CD8-positive, alpha-beta memory T cell (primary cell): ENCODE results near the gene RRAS2. TPM values are rescaled to one million over a fixed set of nuclear protein-coding genes. Genes with fewer than 3 reads are reported as not detected.
A peak's percentile ranks its signal among the peaks of the same experiment; 100 is the strongest.

Source experiments
- CTCF ChIA-PET: fragments of 350-600 bp; sonication (Branson Sonifier 250); formaldehyde crosslinking; loops from one replicate; lab custom pipeline; 2021; ENCODE audit warnings: antibody characterized with exemption; lab: Charles Lee
- POLR2A ChIA-PET: fragments of 350-600 bp; sonication (Branson Sonifier 250); formaldehyde crosslinking; loops from one replicate; lab custom pipeline; 2021; ENCODE audit warnings: antibody characterized with exemption; lab: Charles Lee
- DNase-seq, 5 donors: peaks; one replicate each; pipeline versions ENCODE4 v3.0.0 to v3.0.0-alpha.2; 2020 to 2022; ENCODE audit warnings: mixed read lengths in 1 of 5
- H3K27ac ChIP-seq: one replicate; pipeline ENCODE4 v1.7.0; 2013; ENCODE audit warnings: low read depth, mild to moderate bottlenecking, low read length, moderate library complexity
- H3K27me3 ChIP-seq: 2 replicates; pipeline ENCODE4 v1.7.0; 2013; ENCODE audit warnings: low read length, mild to moderate bottlenecking; ENCODE audit not compliant: insufficient read depth, poor library complexity, severe bottlenecking
- H3K36me3 ChIP-seq: 2 replicates; pipeline ENCODE4 v1.7.0; 2013; ENCODE audit warnings: mild to moderate bottlenecking, low read length, moderate library complexity; ENCODE audit not compliant: insufficient read depth
- H3K4me1 ChIP-seq: 2 replicates; pipeline ENCODE4 v1.7.0; 2013; ENCODE audit warnings: mild to moderate bottlenecking, low read length, moderate library complexity; ENCODE audit not compliant: insufficient read depth
- H3K4me3 ChIP-seq: 2 replicates; pipeline ENCODE4 v1.7.0; 2013; ENCODE audit warnings: mild to moderate bottlenecking, low read length
- H3K9me3 ChIP-seq: 2 replicates; pipeline ENCODE4 v1.7.0; 2013; ENCODE audit warnings: mild to moderate bottlenecking, low read length
- H3K27ac Mint-ChIP-seq, 8 donors: one replicate each; pipeline ENCODE4 v1.8.0; 2020 to 2021; ENCODE audit warnings: mixed read lengths in 8 of 8, mild to moderate bottlenecking in 6 of 8, inconsistent platforms in 3 of 8, moderate library complexity in 3 of 8
- H3K27me3 Mint-ChIP-seq, 2 donors: one replicate each; pipeline ENCODE4 v1.8.0; 2020 to 2021; ENCODE audit warnings: mixed read lengths in 2 of 2, mild to moderate bottlenecking in 1 of 2, moderate library complexity in 1 of 2
- H3K36me3 Mint-ChIP-seq, 3 donors: one replicate each; pipeline ENCODE4 v1.8.0; 2020 to 2021; ENCODE audit warnings: mixed read lengths in 3 of 3, inconsistent platforms in 1 of 3, mild to moderate bottlenecking in 1 of 3
- H3K4me1 Mint-ChIP-seq, 3 donors: one replicate each; pipeline ENCODE4 v1.8.0; 2020 to 2021; ENCODE audit warnings: mixed read lengths in 3 of 3, inconsistent platforms in 1 of 3, mild to moderate bottlenecking in 1 of 3
- H3K4me3 Mint-ChIP-seq, 7 donors: one replicate each; pipeline ENCODE4 v1.8.0; 2020 to 2021; ENCODE audit warnings: mixed read lengths in 7 of 7, mild to moderate bottlenecking in 6 of 7, moderate library complexity in 4 of 7, inconsistent platforms in 2 of 7
- H3K9me3 Mint-ChIP-seq, 5 donors: one replicate each; pipeline ENCODE4 v1.8.0; 2020 to 2022; ENCODE audit warnings: mixed read lengths in 5 of 5, mild to moderate bottlenecking in 3 of 5, moderate library complexity in 2 of 5, inconsistent platforms in 1 of 5
- polyA plus RNA-seq: library from polyadenylated mRNA; unstranded; fragments of 300-500 nt; fragmentation: Illumina TruSeq; gene quantifications from one replicate; pipeline ENCODE4 v1.2.3, GENCODE V29; 2021
- total RNA-seq, 2 experiments: library from RNA; stranded (reverse); gene quantifications; one replicate each; pipeline ENCODE4 v1.2.3, GENCODE V29; 2021

Gene RRAS2
- total and polyA plus RNA-seq, 3 experiments from 2014 or later: 52.6 to 72.6 (median 70.1) TPM

DNA sequence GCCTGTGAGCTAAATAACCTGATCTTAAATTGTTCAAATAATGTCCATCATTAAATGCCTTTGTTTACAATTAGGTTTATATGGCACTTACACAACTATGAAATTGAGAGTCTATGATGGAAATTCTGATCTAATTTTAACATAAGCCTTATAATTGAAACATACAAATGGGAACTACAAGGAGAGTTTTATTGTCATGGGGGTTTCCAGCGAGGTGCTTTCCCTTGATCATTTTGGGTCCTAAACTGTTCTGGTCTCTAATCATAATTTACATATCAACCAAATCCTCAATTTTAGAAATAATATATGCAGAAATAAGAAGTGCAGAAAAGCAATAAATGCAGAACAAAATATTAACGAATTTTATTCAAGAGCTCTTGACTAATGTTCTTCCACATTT lies 44.9 kb downstream of the RRAS2 start:
- Mint-ChIP-seq H3K4me1 (peaks cover 61 to 67% (median 66%) of the 10 kb centered on the region in 3 donors), H3K27ac (no peak overlapping the region), H3K27me3 (no peaks in the 10 kb centered on the region), H3K36me3 (peaks cover 0 to 2% (median 0%) of the 10 kb centered on the region in 3 donors), H3K9me3 (no peaks in the 10 kb centered on the region), H3K4me3 (no peak overlapping the region)
- no peaks in the 10 kb centered on the region for H3K36me3 ChIP-seq
- CTCF ChIA-PET: interaction anchor here (1.4 kb wide), 1 partner anchor 13 kb away, joined by 5 read pairs; no protein-coding TSS in a partner anchor
- no peak overlapping the region for H3K27ac ChIP-seq
- POLR2A ChIA-PET: no interaction called here
- H3K27me3 ChIP-seq: no peaks in the 10 kb centered on the region
- no peaks in the 10 kb centered on the region for H3K9me3 ChIP-seq
- peaks cover 28% of the 10 kb centered on the region for H3K4me1 ChIP-seq
- no peak for DNase-seq
- no peak overlapping the region for H3K4me3 ChIP-seq

DNA sequence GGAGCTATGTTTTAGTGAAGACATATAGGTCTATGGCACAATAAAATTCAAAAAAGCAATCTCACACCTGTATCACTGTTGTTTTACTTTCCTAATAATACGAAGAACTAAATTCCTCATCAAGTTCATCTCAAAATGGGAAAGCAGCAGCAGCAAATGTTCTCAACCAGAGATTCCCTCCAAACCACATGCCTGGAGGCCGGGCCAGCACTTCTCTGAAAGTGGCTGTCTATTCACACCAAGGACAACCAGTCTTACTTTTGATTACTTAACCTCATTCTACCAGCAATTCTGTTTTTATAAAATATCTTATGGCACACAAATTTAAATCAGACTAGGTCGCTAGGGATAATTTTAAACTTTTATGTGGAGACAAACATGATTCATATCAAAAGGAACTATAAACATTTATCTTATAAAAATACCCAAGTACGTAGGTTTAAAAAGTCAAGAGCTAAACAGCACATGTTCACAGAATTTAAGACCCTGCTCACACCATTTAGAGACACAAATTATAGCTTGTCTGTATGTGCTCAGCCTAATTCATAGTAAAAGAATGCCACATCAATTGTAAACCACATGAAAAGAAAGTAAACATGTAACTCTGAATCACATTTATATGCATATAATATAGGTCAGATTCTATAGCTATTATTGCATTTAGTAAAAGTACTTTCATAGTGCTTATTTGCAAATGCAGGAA lies 46.1 kb downstream of the RRAS2 start:
- Histone ChIP-seq H3K27ac (no peak overlapping the region), H3K36me3 (no peaks in the 10 kb centered on the region), H3K4me3 (no peak overlapping the region), H3K27me3 (no peaks in the 10 kb centered on the region), H3K9me3 (no peaks in the 10 kb centered on the region), H3K4me1 (peaks cover 30% of the 10 kb centered on the region)
- ChIA-PET POLR2A (interaction anchor here (0.6 kb wide), 1 partner anchor 11 kb away, joined by 4 read pairs; no protein-coding TSS in a partner anchor), CTCF (interaction anchor here (0.8 to 2.8 kb wide), 5 partner anchors 11 to 142 kb away, joined by 3 to 6 read pairs (median 4); no protein-coding TSS in a partner anchor)
- H3K36me3 Mint-ChIP-seq: peaks cover 0 to 2% (median 0%) of the 10 kb centered on the region in 3 donors
- peak overlapping the region in 3 of 8 donors; percentile 1 to 78 (median 20) for H3K27ac Mint-ChIP-seq
- no peak for DNase-seq
- peak overlapping the region in 5 of 7 donors; percentile 1 to 52 (median 14) for H3K4me3 Mint-ChIP-seq
- H3K27me3 Mint-ChIP-seq: no peaks in the 10 kb centered on the region
- H3K9me3 Mint-ChIP-seq: no peaks in the 10 kb centered on the region
- H3K4me1 Mint-ChIP-seq: peaks cover 49 to 55% (median 54%) of the 10 kb centered on the region in 3 donors

DNA sequence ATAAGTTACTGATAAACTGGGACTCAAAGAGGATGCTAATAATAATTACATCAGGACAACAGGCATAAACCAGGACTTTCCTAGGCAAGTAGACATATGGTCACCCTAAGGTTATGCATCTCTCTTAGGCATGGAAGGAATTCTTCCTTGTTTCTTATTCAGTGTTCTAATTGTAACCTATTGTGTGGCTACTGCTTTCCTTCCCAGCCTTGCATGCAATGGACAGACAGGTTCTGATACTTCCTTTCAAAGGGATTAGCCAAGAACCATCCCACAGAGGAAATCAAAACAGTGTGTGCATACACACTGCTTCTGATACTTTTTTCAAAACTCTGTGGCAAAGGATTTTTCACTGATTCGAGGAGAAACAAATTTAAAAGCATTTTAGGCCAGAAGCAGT lies 48.3 kb downstream of the RRAS2 start:
- ChIA-PET POLR2A (no interaction called here), CTCF (interaction anchor here (2.0 kb wide), 1 partner anchor 10 kb away, joined by 4 read pairs; no protein-coding TSS in a partner anchor)
- Histone ChIP-seq H3K4me1 (peaks cover 30% of the 10 kb centered on the region), H3K27me3 (no peaks in the 10 kb centered on the region), H3K27ac (no peak overlapping the region), H3K36me3 (no peaks in the 10 kb centered on the region), H3K4me3 (no peak overlapping the region), H3K9me3 (no peaks in the 10 kb centered on the region)
- Mint-ChIP-seq H3K4me3 (no peak overlapping the region), H3K27me3 (no peaks in the 10 kb centered on the region), H3K36me3 (peaks cover 0 to 2% (median 0%) of the 10 kb centered on the region in 3 donors), H3K9me3 (no peaks in the 10 kb centered on the region), H3K27ac (no peak overlapping the region), H3K4me1 (peaks cover 39 to 40% (median 39%) of the 10 kb centered on the region in 3 donors)
- DNase-seq: no peak

DNA sequence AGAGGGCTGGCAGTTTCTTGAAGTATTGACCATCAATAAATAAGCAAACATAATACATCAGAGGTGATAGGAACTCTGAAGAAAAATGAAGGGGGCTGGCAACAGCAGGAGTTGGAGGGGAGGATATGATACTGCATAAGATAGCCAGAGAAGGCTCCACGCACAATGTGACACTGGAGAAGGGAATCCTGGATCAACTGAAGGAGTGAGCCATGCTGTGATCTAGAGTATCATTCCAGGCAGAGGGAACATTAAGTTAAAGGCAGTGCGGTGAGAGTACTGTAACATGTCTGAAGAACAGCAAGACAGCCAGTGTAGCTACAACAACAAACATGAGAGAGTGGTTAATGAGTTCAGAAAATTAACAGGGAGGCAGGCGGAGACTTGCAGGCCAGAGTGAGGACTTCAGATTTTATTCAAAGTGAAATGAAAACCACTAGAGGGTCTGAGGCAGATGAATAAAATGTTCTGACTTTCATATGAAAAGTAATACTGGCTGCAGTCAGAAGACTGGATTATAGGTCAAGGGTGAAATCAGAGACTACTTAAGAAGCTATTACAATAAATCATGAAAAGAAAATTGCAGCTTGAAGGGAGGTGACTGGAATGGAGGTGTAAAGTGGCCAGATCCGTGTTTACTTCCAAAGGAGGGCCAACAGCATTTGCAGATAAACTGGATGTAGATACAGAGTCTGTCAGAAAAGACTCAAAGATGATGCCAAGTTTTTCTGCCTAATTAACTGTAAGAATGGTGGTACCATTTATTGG lies 49.4 kb downstream of the RRAS2 start:
- no peaks in the 10 kb centered on the region for H3K36me3 Mint-ChIP-seq
- peaks cover 35 to 38% (median 36%) of the 10 kb centered on the region in 3 donors for H3K4me1 Mint-ChIP-seq
- Histone ChIP-seq H3K27me3 (no peaks in the 10 kb centered on the region), H3K9me3 (no peaks in the 10 kb centered on the region), H3K4me3 (no peak overlapping the region), H3K4me1 (peaks cover 30% of the 10 kb centered on the region), H3K36me3 (no peaks in the 10 kb centered on the region), H3K27ac (no peak overlapping the region)
- ChIA-PET POLR2A (no interaction called here), CTCF (interaction anchor here (2.2 to 12.8 kb wide), 2 partner anchors 9 to 146 kb away, joined by 17 to 159 read pairs; no protein-coding TSS in a partner anchor)
- H3K27me3 Mint-ChIP-seq: no peaks in the 10 kb centered on the region
- DNase-seq: no peak
- H3K4me3 Mint-ChIP-seq: no peak overlapping the region
- H3K27ac Mint-ChIP-seq: no peak overlapping the region
- H3K9me3 Mint-ChIP-seq: no peaks in the 10 kb centered on the region

DNA sequence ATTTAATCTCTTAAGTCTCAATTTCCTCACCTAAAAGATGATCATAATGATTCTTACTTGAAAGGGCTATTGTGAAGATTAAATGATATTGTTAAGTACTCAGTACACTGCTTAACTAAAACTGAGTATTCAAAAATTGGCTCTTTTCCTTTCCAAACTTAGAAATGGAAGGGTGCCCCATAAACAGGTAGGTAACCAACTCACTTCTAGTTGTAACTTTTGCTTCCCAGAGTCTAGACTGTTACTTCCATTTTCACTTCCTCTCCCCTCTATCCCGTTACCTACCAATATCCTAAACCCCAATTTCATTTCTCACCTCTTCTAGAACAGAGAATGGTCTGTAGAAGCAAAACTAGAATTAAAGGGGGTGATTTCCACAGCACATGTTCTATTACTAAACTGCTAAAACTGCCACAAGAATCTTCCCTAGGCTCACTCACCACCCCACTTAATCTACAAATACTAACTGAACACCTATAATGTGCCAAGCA lies 50.0 kb downstream of the RRAS2 start:
- ChIA-PET CTCF (interaction anchor here (0.6 to 12.8 kb wide), 8 partner anchors 10 to 583 kb away, joined by 3 to 159 read pairs (median 4); partner anchors contain the start of gene CYP2R1), POLR2A (interaction anchor here (0.9 kb wide), 1 partner anchor 146 kb away, joined by 4 read pairs; no protein-coding TSS in a partner anchor)
- Histone ChIP-seq H3K27me3 (no peaks in the 10 kb centered on the region), H3K4me1 (peaks cover 26% of the 10 kb centered on the region), H3K36me3 (no peaks in the 10 kb centered on the region), H3K4me3 (no peak overlapping the region), H3K9me3 (no peaks in the 10 kb centered on the region), H3K27ac (no peak overlapping the region)
- Mint-ChIP-seq H3K27me3 (no peaks in the 10 kb centered on the region), H3K27ac (no peak overlapping the region), H3K4me3 (no peak overlapping the region), H3K4me1 (peaks cover 34 to 39% (median 37%) of the 10 kb centered on the region in 3 donors), H3K36me3 (no peaks in the 10 kb centered on the region), H3K9me3 (no peaks in the 10 kb centered on the region)
- no peak for DNase-seq

DNA sequence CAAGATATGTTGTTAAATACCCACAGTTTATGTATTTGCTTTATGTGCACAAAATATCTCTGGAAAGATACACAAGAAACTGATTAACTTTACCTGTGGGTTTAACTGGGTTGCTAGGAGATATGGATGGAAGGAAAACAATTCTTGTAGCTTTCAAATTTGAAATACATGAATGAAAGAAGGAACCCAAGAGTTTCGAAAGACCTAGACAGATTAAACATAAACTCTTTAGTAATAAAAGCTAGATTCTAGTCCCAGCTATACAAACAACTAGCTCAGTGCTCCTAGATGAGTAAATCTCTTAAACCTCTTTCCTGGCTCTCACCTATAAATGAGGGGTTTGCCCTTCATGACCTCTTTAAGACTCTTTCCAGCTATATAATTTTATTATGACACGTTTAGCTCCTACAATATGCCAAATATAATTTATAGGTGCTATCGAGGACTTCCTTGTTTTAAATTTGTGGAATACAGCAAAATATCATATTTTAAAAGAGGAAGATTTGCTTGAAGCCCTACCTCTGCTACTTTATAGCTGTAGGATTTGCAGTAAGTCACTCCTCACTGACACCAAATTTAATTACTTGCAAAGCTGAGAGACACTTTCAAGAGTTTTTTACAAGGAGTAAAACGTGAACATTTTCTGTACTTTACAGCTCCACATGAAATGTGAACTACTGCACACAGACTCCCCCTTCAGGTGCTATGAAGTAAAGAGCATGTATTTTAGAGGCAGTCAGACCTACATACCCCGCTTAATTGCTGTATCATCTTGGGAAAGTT lies 50.7 kb downstream of the RRAS2 start:
- H3K4me1 ChIP-seq: peaks cover 20% of the 10 kb centered on the region
- peaks cover 35 to 39% (median 37%) of the 10 kb centered on the region in 3 donors for H3K4me1 Mint-ChIP-seq
- no peak overlapping the region for H3K4me3 Mint-ChIP-seq
- no peaks in the 10 kb centered on the region for H3K27me3 ChIP-seq
- no peaks in the 10 kb centered on the region for H3K9me3 ChIP-seq
- CTCF ChIA-PET: interaction anchor here (0.6 to 12.8 kb wide), 12 partner anchors 11 to 584 kb away, joined by 3 to 159 read pairs (median 4); partner anchors contain the start of gene CYP2R1
- POLR2A ChIA-PET: interaction anchor here (0.9 to 1.0 kb wide), 2 partner anchors 9 to 147 kb away, joined by 3 to 4 read pairs; no protein-coding TSS in a partner anchor
- no peak overlapping the region for H3K27ac Mint-ChIP-seq
- DNase-seq: peak in 2 of 5 donors; percentile 18 to 23
- no peaks in the 10 kb centered on the region for H3K9me3 Mint-ChIP-seq
- no peaks in the 10 kb centered on the region for H3K36me3 Mint-ChIP-seq
- no peak overlapping the region for H3K4me3 ChIP-seq
- no peak overlapping the region for H3K27ac ChIP-seq
- no peaks in the 10 kb centered on the region for H3K27me3 Mint-ChIP-seq
- H3K36me3 ChIP-seq: no peaks in the 10 kb centered on the region

DNA sequence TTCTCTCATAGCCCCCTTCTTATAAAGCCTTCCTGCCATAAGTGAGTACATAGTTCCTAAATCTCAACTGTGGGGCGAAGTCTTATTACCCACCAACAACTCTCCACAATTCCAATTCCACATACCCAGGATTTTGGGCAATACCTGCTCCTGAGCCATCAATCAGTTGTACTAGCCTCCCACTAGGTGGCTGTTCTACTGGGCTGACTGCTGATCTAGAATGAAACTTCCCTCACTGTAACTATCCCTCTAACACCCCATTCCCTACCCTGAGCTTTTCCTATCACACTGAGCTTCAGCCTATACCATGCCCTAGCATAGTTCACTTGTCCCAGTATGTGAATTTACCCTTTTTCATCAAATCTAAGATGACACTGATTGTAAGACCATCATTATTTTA lies 52.5 kb downstream of the RRAS2 start:
- no peak for DNase-seq
- no peak overlapping the region for H3K27ac ChIP-seq
- peaks cover 34 to 38% (median 38%) of the 10 kb centered on the region in 3 donors for H3K4me1 Mint-ChIP-seq
- no peaks in the 10 kb centered on the region for H3K9me3 Mint-ChIP-seq
- H3K4me3 ChIP-seq: no peak overlapping the region
- no peaks in the 10 kb centered on the region for H3K9me3 ChIP-seq
- H3K27ac Mint-ChIP-seq: no peak overlapping the region
- no peaks in the 10 kb centered on the region for H3K27me3 ChIP-seq
- POLR2A ChIA-PET: no interaction called here
- H3K4me1 ChIP-seq: peaks cover 11% of the 10 kb centered on the region
- no peaks in the 10 kb centered on the region for H3K36me3 ChIP-seq
- CTCF ChIA-PET: interaction anchor here (12.8 kb wide), 1 partner anchor 149 kb away, joined by 159 read pairs; no protein-coding TSS in a partner anchor
- H3K27me3 Mint-ChIP-seq: no peaks in the 10 kb centered on the region
- H3K4me3 Mint-ChIP-seq: peak overlapping the region in 1 of 7 donors; percentile 29
- H3K36me3 Mint-ChIP-seq: no peaks in the 10 kb centered on the region
